ENCODE results near the gene ETFB. TPM values are rescaled to one million over a fixed set of nuclear protein-coding genes. Genes with fewer than 3 reads are reported as not detected.

The ETFB gene
- total and polyA plus RNA-seq, 10 of the 15 experiments (the other 5 are each of a cell fraction or from before 2014, with no cell fraction given), result 15.1 to 166 (median 87.8) TPM

DNA sequence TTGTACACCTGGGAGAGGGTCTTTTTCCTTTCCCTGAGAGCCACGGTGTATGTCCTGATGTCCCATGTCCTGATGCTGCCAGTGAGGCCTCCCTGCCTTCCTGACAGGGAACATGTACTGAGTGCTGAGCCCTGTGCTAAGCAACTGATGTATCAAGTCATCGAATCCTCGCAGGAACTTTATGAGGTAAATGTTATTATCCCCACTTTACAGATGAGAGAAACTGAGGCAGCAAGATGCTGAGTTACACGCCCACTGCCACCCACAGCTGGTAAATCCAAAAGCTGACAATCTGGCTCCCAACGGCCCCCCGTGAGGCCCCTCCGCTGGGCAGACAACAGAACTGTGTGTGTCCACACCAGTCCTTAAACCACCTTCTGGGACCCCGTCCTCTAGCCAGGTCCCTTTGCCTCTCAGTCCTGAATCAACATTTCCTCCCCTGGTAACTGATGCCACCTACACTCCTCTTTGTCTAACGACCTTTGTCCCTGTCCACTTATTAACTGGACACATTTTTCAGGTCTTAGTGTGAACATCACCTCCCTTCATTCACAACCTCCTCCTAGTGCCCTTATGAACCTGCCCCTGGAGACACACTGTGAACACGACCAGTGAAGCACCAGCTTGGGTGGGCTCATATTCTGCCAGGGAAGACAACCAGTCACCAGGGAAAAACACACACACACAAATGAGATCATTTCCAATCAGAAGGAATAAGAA is 18.8 kb downstream of the ETFB start:
- RAD21 ChIA-PET (ENCODE audit: unreplicated experiment), result no interaction called here
- CTCF ChIA-PET, result no interaction called here
- intact Hi-C loops (cut with micrococcal nuclease; ENCODE audit: unreplicated experiment) (no loop called here), in situ Hi-C loops (cut with MboI) (no loop called here)
- no peak for TF ChIP-seq PAX8 (IDR thresholded peaks at IDR 0.05)
- no peak for TF ChIP-seq GABPA (IDR thresholded peaks at IDR 0.05; ENCODE audit: low read depth)
- TF ChIP-seq HDAC6 (IDR thresholded peaks at IDR 0.05; ENCODE audit: unreplicated experiment), result no peak
- TF ChIP-seq ZZZ3 (IDR thresholded peaks at IDR 0.05; ENCODE audit: control insufficient read depth, insufficient read length, low read depth), result no peak
- no peak for TF ChIP-seq IRF4 (IDR thresholded peaks at IDR 0.05; ENCODE audit: low read depth, low read length)
- no peak for TF ChIP-seq SIN3A (IDR thresholded peaks at IDR 0.05; ENCODE audit: low read depth, low read length)
- TF ChIP-seq SREBF2 (IDR thresholded peaks at IDR 0.05; ENCODE audit: low read length), result no peak
- TF ChIP-seq PBX3 (IDR thresholded peaks at IDR 0.05; ENCODE audit: insufficient replicate concordance, low read depth, low read length), result no peak
- TF ChIP-seq, protein P1, sequence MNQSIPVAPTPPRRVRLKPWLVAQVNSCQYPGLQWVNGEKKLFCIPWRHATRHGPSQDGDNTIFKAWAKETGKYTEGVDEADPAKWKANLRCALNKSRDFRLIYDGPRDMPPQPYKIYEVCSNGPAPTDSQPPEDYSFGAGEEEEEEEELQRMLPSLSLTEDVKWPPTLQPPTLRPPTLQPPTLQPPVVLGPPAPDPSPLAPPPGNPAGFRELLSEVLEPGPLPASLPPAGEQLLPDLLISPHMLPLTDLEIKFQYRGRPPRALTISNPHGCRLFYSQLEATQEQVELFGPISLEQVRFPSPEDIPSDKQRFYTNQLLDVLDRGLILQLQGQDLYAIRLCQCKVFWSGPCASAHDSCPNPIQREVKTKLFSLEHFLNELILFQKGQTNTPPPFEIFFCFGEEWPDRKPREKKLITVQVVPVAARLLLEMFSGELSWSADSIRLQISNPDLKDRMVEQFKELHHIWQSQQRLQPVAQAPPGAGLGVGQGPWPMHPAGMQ (IDR thresholded peaks at IDR 0.05; ENCODE audit: borderline replicate concordance), result no peak
- TF ChIP-seq, protein P2, sequence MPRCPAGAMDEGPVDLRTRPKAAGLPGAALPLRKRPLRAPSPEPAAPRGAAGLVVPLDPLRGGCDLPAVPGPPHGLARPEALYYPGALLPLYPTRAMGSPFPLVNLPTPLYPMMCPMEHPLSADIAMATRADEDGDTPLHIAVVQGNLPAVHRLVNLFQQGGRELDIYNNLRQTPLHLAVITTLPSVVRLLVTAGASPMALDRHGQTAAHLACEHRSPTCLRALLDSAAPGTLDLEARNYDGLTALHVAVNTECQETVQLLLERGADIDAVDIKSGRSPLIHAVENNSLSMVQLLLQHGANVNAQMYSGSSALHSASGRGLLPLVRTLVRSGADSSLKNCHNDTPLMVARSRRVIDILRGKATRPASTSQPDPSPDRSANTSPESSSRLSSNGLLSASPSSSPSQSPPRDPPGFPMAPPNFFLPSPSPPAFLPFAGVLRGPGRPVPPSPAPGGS (IDR thresholded peaks at IDR 0.05; ENCODE audit: borderline replicate concordance, insufficient read depth, low read depth, low read length, poor library complexity, severe bottlenecking), result no peak
- TF ChIP-seq, protein P3, sequence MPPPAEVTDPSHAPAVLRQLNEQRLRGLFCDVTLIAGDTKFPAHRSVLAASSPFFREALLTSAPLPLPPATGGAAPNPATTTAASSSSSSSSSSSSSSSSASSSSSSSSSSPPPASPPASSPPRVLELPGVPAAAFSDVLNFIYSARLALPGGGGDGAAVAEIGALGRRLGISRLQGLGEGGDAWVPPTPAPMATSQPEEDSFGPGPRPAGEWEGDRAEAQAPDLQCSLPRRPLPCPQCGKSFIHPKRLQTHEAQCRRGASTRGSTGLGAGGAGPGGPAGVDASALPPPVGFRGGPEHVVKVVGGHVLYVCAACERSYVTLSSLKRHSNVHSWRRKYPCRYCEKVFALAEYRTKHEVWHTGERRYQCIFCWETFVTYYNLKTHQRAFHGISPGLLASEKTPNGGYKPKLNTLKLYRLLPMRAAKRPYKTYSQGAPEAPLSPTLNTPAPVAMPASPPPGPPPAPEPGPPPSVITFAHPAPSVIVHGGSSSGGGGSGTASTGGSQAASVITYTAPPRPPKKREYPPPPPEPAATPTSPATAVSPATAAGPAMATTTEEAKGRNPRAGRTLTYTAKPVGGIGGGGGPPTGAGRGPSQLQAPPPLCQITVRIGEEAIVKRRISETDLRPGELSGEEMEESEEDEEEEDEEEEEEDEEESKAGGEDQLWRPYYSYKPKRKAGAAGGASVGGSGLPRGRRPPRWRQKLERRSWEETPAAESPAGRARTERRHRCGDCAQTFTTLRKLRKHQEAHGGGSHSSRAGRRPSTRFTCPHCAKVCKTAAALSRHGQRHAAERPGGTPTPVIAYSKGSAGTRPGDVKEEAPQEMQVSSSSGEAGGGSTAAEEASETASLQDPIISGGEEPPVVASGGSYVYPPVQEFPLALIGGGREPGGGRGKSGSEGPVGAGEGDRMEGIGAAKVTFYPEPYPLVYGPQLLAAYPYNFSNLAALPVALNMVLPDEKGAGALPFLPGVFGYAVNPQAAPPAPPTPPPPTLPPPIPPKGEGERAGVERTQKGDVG (CRISPR knock-in tag; IDR thresholded peaks at IDR 0.05), result no peak
- no peak for TF ChIP-seq BHLHE40 (IDR thresholded peaks at IDR 0.05; ENCODE audit: borderline replicate concordance in 1 of 2, low read depth in 2 of 2, low read length in 1 of 2)
- TF ChIP-seq RB1 (IDR thresholded peaks at IDR 0.05; ENCODE audit: borderline replicate concordance), result no peak
- no peak for TF ChIP-seq CREM (IDR thresholded peaks at IDR 0.05; ENCODE audit: low read depth)
- FAIRE-seq, result no peak
- WGBS (ENCODE audit: insufficient coverage, insufficient replicate concordance, low lambda C conversion rate, missing lambda C conversion rate), result 78% methylated on average over 10 of the region's 10 CpGs
- SMC1A ChIA-PET (ENCODE audit: uncharacterized antibody, unreplicated experiment), result no interaction called here
- Histone ChIP-seq H3K4me1 (ENCODE audit: control insufficient read depth, insufficient read depth, low read length) (peaks cover 17% of the 10 kb centered on the region), H4K20me1 (ENCODE audit: control insufficient read depth, insufficient read depth) (no peaks in the 10 kb centered on the region), H3K79me2 (ENCODE audit: control insufficient read depth, insufficient read depth, low read length) (no peaks in the 10 kb centered on the region), H3K27me3 (replicated peaks in 1 of 2; ENCODE audit: control insufficient read depth in 2 of 2, insufficient read depth in 2 of 2, low read length in 1 of 2) (no peaks in the 10 kb centered on the region), H3K9me3 (replicated peaks; ENCODE audit: control insufficient read depth, insufficient read depth, low read length) (no peaks in the 10 kb centered on the region), H3K36me3 (ENCODE audit: control insufficient read depth in 2 of 2, insufficient read depth in 2 of 2, low read length in 1 of 2) (peaks cover 0 to 4% of the 10 kb centered on the region in 2 experiments; a peak in 2 of 4 replicates), H3K4me2 (ENCODE audit: control insufficient read depth, insufficient read depth) (no peak overlapping the region), H3K27ac (ENCODE audit: control insufficient read depth, insufficient read depth) (no peak overlapping the region), H3K9ac (ENCODE audit: control insufficient read depth, insufficient read depth, low read length) (no peak overlapping the region), H3K4me3 (no peak overlapping the region), H2AFZ (ENCODE audit: control insufficient read depth, low read depth, low read length) (no peak overlapping the region)
- POLR2A ChIA-PET, result no interaction called here
- no peak for ATAC-seq
- no peak for DNase-seq (ENCODE audit: low read depth, low spot score)
- no TSS peak for BruUV-seq (replicated peaks)
